HEK293 (cell line): ENCODE results near the gene ZFX.

Experiments used
- CTCF ChIA-PET: fragments of 350-600 bp; formaldehyde crosslinking; extraction: SDS; loops from one replicate; lab custom pipeline; 2021; ENCODE audit warnings: antibody characterized with exemption; lab: Yijun Ruan, JAX
- POLR2A ChIA-PET: fragments of 300-600 bp; formaldehyde crosslinking; extraction: SDS; loops from one replicate; lab custom pipeline; 2020; ENCODE audit warnings: antibody characterized with exemption, inconsistent platforms; lab: Yijun Ruan, JAX
- H3K27ac ChIP-seq: fragments of 200-500 bp; sonication (Bioruptor generic); 2 replicates; pipeline ENCODE4 v1.5.1; 2014; ENCODE audit warnings: low read depth, low read length, control low read depth, inconsistent platforms; ENCODE audit errors: extremely low read depth
- H3K36me3 ChIP-seq, 2 experiments: fragments of 200-500 bp in 1 of 2; sonication (Bioruptor generic) in 1 of 2; 1 replicate in 1 of 2; 2 replicates in 1 of 2; pipeline ENCODE4 v1.5.1; 2014 to 2017; ENCODE audit warnings: inconsistent platforms in 2 of 2, low read length in 2 of 2; ENCODE audit not compliant: control insufficient read depth in 2 of 2, insufficient read depth in 1 of 2
- H3K4me1 ChIP-seq: fragments of 200-500 bp; sonication (Bioruptor generic); 2 replicates; pipeline ENCODE4 v1.5.1; 2014; ENCODE audit warnings: mild to moderate bottlenecking, low read length, inconsistent platforms; ENCODE audit not compliant: control insufficient read depth, insufficient read depth
- H3K4me3 ChIP-seq: 2 replicates; pipeline ENCODE4 v1.5.1; 2011; ENCODE audit warnings: low read depth, mild to moderate bottlenecking, control low read depth, low read length, moderate library complexity
- H3K9me3 ChIP-seq: fragments of 200-500 bp; sonication (Bioruptor generic); 2 replicates; pipeline ENCODE4 v1.5.1; 2014; ENCODE audit warnings: low read depth, low read length, inconsistent platforms; ENCODE audit not compliant: control insufficient read depth, insufficient read depth
- BCL11B ChIP-seq: fragments of 450-650 bp; formaldehyde crosslinking; IDR thresholded peaks from 2 replicates; pipeline ENCODE4 v1.5.1; 2016; ENCODE audit warnings: low read depth, missing biosample characterization, missing genetic modification characterization
- GLIS1 ChIP-seq: fragments of 450-650 bp; formaldehyde crosslinking; IDR thresholded peaks from 2 replicates; pipeline ENCODE4 v1.5.1; 2016; ENCODE audit warnings: missing biosample characterization, missing genetic modification characterization
- HOXD13 ChIP-seq: sonication (generic); formaldehyde crosslinking; IDR thresholded peaks from 2 replicates; pipeline ENCODE4 v1.8.0; 2022; ENCODE audit warnings: missing genetic modification reagents, borderline replicate concordance
- PBX3 ChIP-seq: sonication (generic); formaldehyde crosslinking; IDR thresholded peaks from 2 replicates; pipeline ENCODE4 v1.8.1; 2022; ENCODE audit warnings: mild to moderate bottlenecking, moderate library complexity, missing genetic modification reagents
- PRDM1 ChIP-seq: fragments of 450-650 bp; formaldehyde crosslinking; IDR thresholded peaks from 2 replicates; pipeline ENCODE4; 2016; ENCODE audit warnings: missing biosample characterization, missing genetic modification characterization
- PRDM4 ChIP-seq: fragments of 450-650 bp; formaldehyde crosslinking; IDR thresholded peaks from 2 replicates; pipeline ENCODE4 v1.5.1; 2017; ENCODE audit warnings: missing biosample characterization, missing genetic modification characterization
- SP2 ChIP-seq: fragments of 450-650 bp; formaldehyde crosslinking; IDR thresholded peaks from 2 replicates; pipeline ENCODE4 v1.5.1; 2016; ENCODE audit warnings: missing biosample characterization, missing genetic modification characterization
- ZFP37 ChIP-seq: fragments of 450-650 bp; formaldehyde crosslinking; IDR thresholded peaks from 2 replicates; pipeline ENCODE4 v1.5.1; 2016; ENCODE audit warnings: missing biosample characterization, missing genetic modification characterization
- ZIC2 ChIP-seq: fragments of 450-650 bp; formaldehyde crosslinking; IDR thresholded peaks from 2 replicates; pipeline ENCODE4 v1.5.1; 2016; ENCODE audit warnings: missing biosample characterization, missing genetic modification characterization
- ZNF157 ChIP-seq: fragments of 450-650 bp; formaldehyde crosslinking; IDR thresholded peaks from 2 replicates; pipeline ENCODE4 v1.5.1; 2016; ENCODE audit warnings: missing biosample characterization, missing genetic modification characterization
- ZNF169 ChIP-seq: fragments of 450-650 bp; formaldehyde crosslinking; IDR thresholded peaks from 2 replicates; pipeline ENCODE4 v1.5.1; 2016; ENCODE audit warnings: missing biosample characterization, missing genetic modification characterization
- ZNF211 ChIP-seq: fragments of 450-650 bp; formaldehyde crosslinking; IDR thresholded peaks from 2 replicates; pipeline ENCODE4 v1.5.1; 2016; ENCODE audit warnings: low read depth, missing biosample characterization, missing genetic modification characterization
- ZNF26 ChIP-seq: fragments of 450-650 bp; formaldehyde crosslinking; IDR thresholded peaks from 2 replicates; pipeline ENCODE4 v1.5.1; 2016; ENCODE audit warnings: missing biosample characterization, missing genetic modification characterization
- ZNF292 ChIP-seq: fragments of 450-650 bp; formaldehyde crosslinking; IDR thresholded peaks from 2 replicates; pipeline ENCODE4 v1.5.1; 2016; ENCODE audit warnings: low read depth, missing biosample characterization, missing genetic modification characterization, borderline replicate concordance
- ZNF350 ChIP-seq: fragments of 450-650 bp; formaldehyde crosslinking; IDR thresholded peaks from 2 replicates; pipeline ENCODE4 v1.5.0; 2017; ENCODE audit warnings: missing biosample characterization, mild to moderate bottlenecking, missing genetic modification characterization
- ZNF513 ChIP-seq: fragments of 450-650 bp; IDR thresholded peaks from 2 replicates; pipeline ENCODE4 v1.5.1; 2018; ENCODE audit warnings: missing biosample characterization, missing genetic modification characterization
- ZNF544 ChIP-seq: fragments of 450-650 bp; formaldehyde crosslinking; IDR thresholded peaks from 2 replicates; pipeline ENCODE4 v1.5.0; 2017; ENCODE audit warnings: missing biosample characterization, missing genetic modification characterization
- ZNF561 ChIP-seq: fragments of 450-650 bp; IDR thresholded peaks from 2 replicates; pipeline ENCODE4 v1.5.1; 2018; ENCODE audit warnings: missing biosample characterization, missing genetic modification characterization, borderline replicate concordance
- ZNF600 ChIP-seq: fragments of 450-650 bp; formaldehyde crosslinking; IDR thresholded peaks from 2 replicates; pipeline ENCODE4 v1.5.1; 2016; ENCODE audit warnings: missing biosample characterization, missing genetic modification characterization
- ZNF677 ChIP-seq: fragments of 450-650 bp; IDR thresholded peaks from 2 replicates; pipeline ENCODE4 v1.5.0; 2018; ENCODE audit warnings: missing biosample characterization, mild to moderate bottlenecking, missing genetic modification characterization, moderate library complexity
- ZNF707 ChIP-seq: fragments of 450-650 bp; formaldehyde crosslinking; IDR thresholded peaks from 2 replicates; pipeline ENCODE4 v1.5.1; 2016; ENCODE audit warnings: missing biosample characterization, missing genetic modification characterization
- ZSCAN23 ChIP-seq: fragments of 450-650 bp; formaldehyde crosslinking; IDR thresholded peaks from 2 replicates; pipeline ENCODE4 v1.5.1; 2016; ENCODE audit warnings: missing biosample characterization, missing genetic modification characterization
- TF ChIP-seq, protein P1 (sequence below): fragments of 450-650 bp; formaldehyde crosslinking; IDR thresholded peaks from 2 replicates; pipeline ENCODE4 v1.5.1; 2017; ENCODE audit warnings: missing biosample characterization, missing genetic modification characterization

ZFX gene

GRCh38 chrX:24178441-24178840, 28.9 kb downstream of the ZFX start (continued):
- no peak for TF ChIP-seq ZNF513
- TF ChIP-seq, protein P1, sequence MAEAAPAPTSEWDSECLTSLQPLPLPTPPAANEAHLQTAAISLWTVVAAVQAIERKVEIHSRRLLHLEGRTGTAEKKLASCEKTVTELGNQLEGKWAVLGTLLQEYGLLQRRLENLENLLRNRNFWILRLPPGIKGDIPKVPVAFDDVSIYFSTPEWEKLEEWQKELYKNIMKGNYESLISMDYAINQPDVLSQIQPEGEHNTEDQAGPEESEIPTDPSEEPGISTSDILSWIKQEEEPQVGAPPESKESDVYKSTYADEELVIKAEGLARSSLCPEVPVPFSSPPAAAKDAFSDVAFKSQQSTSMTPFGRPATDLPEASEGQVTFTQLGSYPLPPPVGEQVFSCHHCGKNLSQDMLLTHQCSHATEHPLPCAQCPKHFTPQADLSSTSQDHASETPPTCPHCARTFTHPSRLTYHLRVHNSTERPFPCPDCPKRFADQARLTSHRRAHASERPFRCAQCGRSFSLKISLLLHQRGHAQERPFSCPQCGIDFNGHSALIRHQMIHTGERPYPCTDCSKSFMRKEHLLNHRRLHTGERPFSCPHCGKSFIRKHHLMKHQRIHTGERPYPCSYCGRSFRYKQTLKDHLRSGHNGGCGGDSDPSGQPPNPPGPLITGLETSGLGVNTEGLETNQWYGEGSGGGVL (tag by site-specific recombination) = no peak
- TF ChIP-seq, all 188 proteins: peak for 0

DNA sequence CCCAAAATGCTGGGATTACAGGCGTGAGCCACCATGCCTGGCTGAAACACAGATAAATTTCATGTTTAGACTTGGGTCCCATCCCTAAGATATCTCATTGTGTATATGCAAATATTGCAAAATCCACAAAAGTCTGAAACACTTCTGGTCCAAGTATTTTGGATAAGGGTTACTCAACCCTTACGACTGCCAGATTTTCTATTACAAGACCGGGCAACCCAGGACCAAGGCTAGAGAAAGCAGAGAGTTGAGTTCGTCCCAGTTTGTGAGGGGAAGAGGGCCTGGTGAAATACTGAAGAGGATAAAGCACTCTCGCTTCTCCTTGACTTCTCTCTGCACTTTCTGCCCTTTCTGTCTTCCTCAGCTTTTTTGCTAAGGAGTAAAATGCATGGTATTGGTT, 34.5 kb downstream of the ZFX start:
- H3K9me3 ChIP-seq = no peaks in the 10 kb centered on the region
- H3K27ac ChIP-seq = no peak overlapping the region
- H3K4me1 ChIP-seq = peaks cover 7% of the 10 kb centered on the region
- H3K36me3 ChIP-seq = peaks cover 11 to 44% of the 10 kb centered on the region in 2 experiments
- no peak overlapping the region for H3K4me3 ChIP-seq
- TF ChIP-seq ZNF350 (no peak), PRDM1 (tag by site-specific recombination) (peak; percentile 47; the same call in 1 of the 2 replicates), ZNF600 (tag by site-specific recombination) (no peak), GLIS1 (no peak), ZIC2 (tag by site-specific recombination) (no peak), BCL11B (tag by site-specific recombination) (no peak), PBX3 (no peak)
- TF ChIP-seq, all 188 proteins: peak for 1
- ChIA-PET POLR2A (no interaction called here), CTCF (no interaction called here)

- no peak for TF ChIP-seq ZNF707 (tag by site-specific recombination)
- TF ChIP-seq ZNF26 (tag by site-specific recombination) = no peak
- no peak for TF ChIP-seq HOXD13 (CRISPR knock-in tag)
- TF ChIP-seq ZNF292 (tag by site-specific recombination) = no peak
- TF ChIP-seq, protein P1 (tag by site-specific recombination) = no peak
- TF ChIP-seq ZNF157 (tag by site-specific recombination) = no peak
- no peak for TF ChIP-seq PRDM4 (tag by site-specific recombination)
- no peak for TF ChIP-seq SP2
- TF ChIP-seq ZNF561 = no peak
- TF ChIP-seq ZNF211 (tag by site-specific recombination) = no peak
- TF ChIP-seq ZNF169 (tag by site-specific recombination) = no peak
- TF ChIP-seq ZNF677 = no peak
- TF ChIP-seq ZFP37 (tag by site-specific recombination) = no peak
- no peak for TF ChIP-seq ZNF544 (tag by site-specific recombination)
- no peak for TF ChIP-seq ZSCAN23 (tag by site-specific recombination)
- Histone ChIP-seq H3K27ac (no peak overlapping the region), H3K4me1 (peaks cover 15% of the 10 kb centered on the region), H3K9me3 (no peaks in the 10 kb centered on the region), H3K4me3 (no peak overlapping the region), H3K36me3 (peaks cover 0 to 24% of the 10 kb centered on the region in 2 experiments; a peak in 2 of 3 replicates)
- ChIA-PET POLR2A (interaction anchor here (1.1 kb wide), 1 partner anchor 17 kb away, joined by 3 read pairs; no protein-coding TSS in a partner anchor), CTCF (no interaction called here)
These were observed 37.0 kb downstream of the ZFX start for GRCh38 chrX:24186483-24186882.
